Heart left ventricle (tissue), 16 donors: ENCODE data around the gene HLA-F. TPM values are rescaled to one million over a fixed set of nuclear protein-coding genes. Genes with fewer than 3 reads are reported as not detected.

Experiments
- ATAC-seq, 4 donors: fragments of 200-7000 bp; cut with Tn5 transposase; one replicate each; pipeline ENCODE4 v1.9.1; 2020 to 2022; ENCODE audit warnings: moderate library complexity in 4 of 4, mild to moderate bottlenecking in 3 of 4, moderate number of reproducible peaks in 1 of 4
- DNase-seq, 5 donors: peaks; one replicate each; pipeline ENCODE4 v3.0.0-alpha.2; 2020
- H3K27ac ChIP-seq, 12 donors: fragments of 200-600 bp; sonication (generic) in 4 of 12; one replicate each; pipeline versions ENCODE4 v1.5.0 to v1.8.0; 2016 to 2022; ENCODE audit warnings: mild to moderate bottlenecking in 2 of 12
- H3K27me3 ChIP-seq, 9 donors: fragments of 200-600 bp; sonication (generic) in 2 of 9; one replicate each; pipeline versions ENCODE4 v1.5.1 to v1.8.0; 2016 to 2022; ENCODE audit warnings: mild to moderate bottlenecking in 3 of 9
- H3K36me3 ChIP-seq, 9 donors: fragments of 200-600 bp; sonication (generic) in 2 of 9; one replicate each; pipeline versions ENCODE4 v1.5.0 to v1.8.0; 2018 to 2022; ENCODE audit warnings: mild to moderate bottlenecking in 2 of 9
- H3K4me1 ChIP-seq, 12 donors: fragments of 200-600 bp; sonication (generic) in 4 of 12; one replicate each; pipeline versions ENCODE4 v1.5.0 to v1.8.0; 2016 to 2022; ENCODE audit warnings: mild to moderate bottlenecking in 3 of 12
- H3K4me3 ChIP-seq, 12 donors: fragments of 200-600 bp; sonication (generic) in 4 of 12; one replicate each; pipeline versions ENCODE4 v1.5.0 to v1.8.0; 2017 to 2022; ENCODE audit warnings: mild to moderate bottlenecking in 9 of 12, moderate library complexity in 4 of 12
- H3K9me3 ChIP-seq, 12 donors: fragments of 200-600 bp; sonication (generic) in 4 of 12; one replicate each; pipeline versions ENCODE4 v1.5.0 to v1.8.0; 2016 to 2022; ENCODE audit warnings: mild to moderate bottlenecking in 1 of 12
- CTCF ChIP-seq, 12 donors: fragments of 200-600 bp; sonication (generic) in 4 of 12; IDR thresholded peaks; one replicate each; pipeline versions ENCODE4 v1.5.0 to v1.8.0; 2018 to 2022; ENCODE audit warnings: antibody characterized with exemption in 12 of 12, mild to moderate bottlenecking in 5 of 12
- POLR2A ChIP-seq, 2 donors: fragments of 450-650 bp; IDR thresholded peaks; one replicate each; pipeline ENCODE4 v1.6.1; 2017; ENCODE audit warnings: antibody characterized with exemption in 2 of 2, mild to moderate bottlenecking in 2 of 2, moderate library complexity in 2 of 2
- WGBS, 4 donors: extraction: QIAGEN DNeasy Blood & Tissue Kit in 2 of 4; methylation state at CpG; one replicate each; pipeline versions ENCODE4 v1.1.5 to v1.1.7; 2013 to 2018; 5-methylcytosine and 5-hydroxymethylcytosine counted together
- intact Hi-C, 10 donors: fragments of 100-400 bp; cut with DNase I; formaldehyde crosslinking; loops; one replicate each; pipeline versions ENCODE4 v1.11.1 to v1.14.2; 2022
- polyA plus RNA-seq, 2 donors: library from polyadenylated mRNA; stranded (reverse); fragments of 200-250 nt; gene quantifications; one replicate each; pipeline ENCODE4 v1.2.3, GENCODE V29; 2013
- total RNA-seq, 9 donors: library from RNA; depleted of rRNA in 2 of 9; stranded (reverse); fragments of >200 nt in 2 of 9; fragmentation: NEBNext Ultra II Directional in 3 of 9; extraction: Animal tissue kit (Norgen Biotek cat#: 25700) in 3 of 9; gene quantifications; one replicate each; pipeline versions ENCODE4 v1.1.0 to v1.2.4, GENCODE V29; 2016 to 2023
- donor health status: ischemic (EF 13 %, LVEDD 7.1; RV severe dilation, severe dysfunction).
- donor health status: healthy with polysubstance abuse.
- donor health status: DM: no; HTN: yes; CAD: no.
- donor health status: DM: no; HTN: no; CAD: no.
- donor health status: ischemic (EF 25% LVEDD 6.9; RV normal size, moderate dysfunction).
- donor health status: ischemic (EF 25% LVEDD 5.7; RV mildly dilated, moderate dysfunction).
- donor health status: healthy.
- donor health status: DM: yes; HTN: yes; CAD: no.
- donor health status: ischemic (EF 35%, LVEDD 5.7; RV mildly dilated, moderate dysfunction).
- donor health status: nonischemic (EF 11% LVEDD 7.7; RV severe dilation, severe dysfunction).
- donor health status: DM: yes; HTN: yes; CAD: no.
- donor health status: PGD.
- donor health status: ischemic (EF 29% LVEDD 5.4; RV normal size, mild dysfunction).
- donor health status: nonischemic (EF 23%, LVEDD 6.1; RV moderate dilation, normal function).

HLA-F gene
- total and polyA plus RNA-seq, 11 donors = 23.1 to 228 (median 37.8) TPM

- ATAC-seq (no peak), DNase-seq (no peak)
- H3K36me3 ChIP-seq = peaks cover 0 to 14% (median 4%) of the 10 kb centered on the region in 9 donors
- no peaks in the 10 kb centered on the region for H3K27me3 ChIP-seq
- 55 to 100% (median 77%) methylated on average over 1 of the region's 1 CpG for WGBS, 4 donors
- TF ChIP-seq POLR2A (IDR thresholded peaks at IDR 0.05) (no peak), CTCF (IDR thresholded peaks at IDR 0.05) (no peak)
- no peak overlapping the region for H3K27ac ChIP-seq
- intact Hi-C loops = loop anchor here in 2 of 10 donors (5.0 to 10.0 kb wide), 2 partner anchors 36 to 88 kb away; partner anchors contain the start of gene MOG (in 1 of the 2)
- no peak overlapping the region for H3K4me3 ChIP-seq
- H3K9me3 ChIP-seq = no peaks in the 10 kb centered on the region
- H3K4me1 ChIP-seq = peaks cover 0 to 7% (median 5%) of the 10 kb centered on the region in 12 donors
These were observed 19.8 kb downstream of the HLA-F start for GRCh38 chr6:29743025-29743424.

GRCh38 chr6:29743568-29743967 lies 20.3 kb downstream of the HLA-F start:
- H3K27ac ChIP-seq = no peak overlapping the region
- H3K9me3 ChIP-seq = no peaks in the 10 kb centered on the region
- intact Hi-C loops = loop anchor here in 2 of 10 donors (5.0 to 10.0 kb wide), 2 partner anchors 36 to 89 kb away; partner anchors contain the start of gene MOG (in 1 of the 2)
- no peaks in the 10 kb centered on the region for H3K27me3 ChIP-seq
- ATAC-seq (no peak), DNase-seq (no peak)
- TF ChIP-seq POLR2A (IDR thresholded peaks at IDR 0.05) (no peak), CTCF (IDR thresholded peaks at IDR 0.05) (no peak)
- H3K4me3 ChIP-seq = no peak overlapping the region
- H3K36me3 ChIP-seq = peaks cover 0 to 14% (median 4%) of the 10 kb centered on the region in 9 donors
- peaks cover 0 to 13% (median 7%) of the 10 kb centered on the region in 12 donors for H3K4me1 ChIP-seq
- 81 to 95% (median 89%) methylated on average over 6 of the region's 6 CpGs for WGBS, 4 donors

GRCh38 chr6:29744131-29744530 lies 20.9 kb downstream of the HLA-F start:
- Histone ChIP-seq H3K36me3 (peaks cover 0 to 14% (median 3%) of the 10 kb centered on the region in 9 donors), H3K27me3 (no peaks in the 10 kb centered on the region), H3K27ac (no peak overlapping the region), H3K4me1 (peaks cover 0 to 14% (median 8%) of the 10 kb centered on the region in 12 donors), H3K9me3 (no peaks in the 10 kb centered on the region), H3K4me3 (no peak overlapping the region)
- DNase-seq (no peak), ATAC-seq (no peak)
- intact Hi-C loops = loop anchor here in 2 of 10 donors (5.0 to 10.0 kb wide), 2 partner anchors 37 to 89 kb away; partner anchors contain the start of gene MOG (in 1 of the 2)
- no peak for TF ChIP-seq CTCF (IDR thresholded peaks at IDR 0.05)
- TF ChIP-seq POLR2A (IDR thresholded peaks at IDR 0.05) = no peak
- 92 to 95% (median 95%) methylated on average over 3 to 4 of the region's 4 CpGs for WGBS, 4 donors

GRCh38 chr6:29744621-29745020 lies 21.4 kb downstream of the HLA-F start:
- intact Hi-C loops = loop anchor here in 2 of 10 donors (5.0 to 10.0 kb wide), 2 partner anchors 37 to 90 kb away; partner anchors contain the start of gene MOG (in 1 of the 2)
- DNase-seq = no peak
- WGBS, 4 donors = 86 to 91% (median 88%) methylated on average over 3 to 4 of the region's 4 CpGs
- Histone ChIP-seq H3K4me3 (no peak overlapping the region), H3K9me3 (no peaks in the 10 kb centered on the region), H3K27me3 (no peaks in the 10 kb centered on the region), H3K4me1 (peaks cover 0 to 19% (median 13%) of the 10 kb centered on the region in 12 donors), H3K36me3 (peaks cover 0 to 14% (median 0%) of the 10 kb centered on the region in 9 donors), H3K27ac (no peak overlapping the region)
- no peak for TF ChIP-seq CTCF (IDR thresholded peaks at IDR 0.05)
- no peak for ATAC-seq
